Mesenchymal stem cell (in vitro differentiated cells and primary cell): Measurements from ENCODE around the gene MICAL2.

Source experiments
- DNase-seq: peaks from one replicate; pipeline ENCODE4 v3.0.0-alpha.2; 2013
- H2AFZ ChIP-seq: one replicate; pipeline ENCODE4 v1.6.1; 2013; ENCODE audit warnings: low read depth, mild to moderate bottlenecking, control low read depth, inconsistent platforms, low read length, moderate library complexity
- H2AK5ac ChIP-seq: 2 replicates; pipeline ENCODE4 v1.6.1; 2013; ENCODE audit warnings: low read length, moderate library complexity, mild to moderate bottlenecking, inconsistent platforms; ENCODE audit not compliant: severe bottlenecking
- H2BK120ac ChIP-seq: one replicate; pipeline ENCODE4 v1.6.1; 2013; ENCODE audit warnings: low read depth, mild to moderate bottlenecking, inconsistent platforms, low read length, moderate library complexity
- H2BK12ac ChIP-seq, 2 experiments: one replicate each; pipeline ENCODE4 v1.6.1; 2013; ENCODE audit warnings: inconsistent platforms in 2 of 2, low read length in 2 of 2, mild to moderate bottlenecking in 2 of 2, moderate library complexity in 2 of 2, control low read depth in 1 of 2
- H2BK15ac ChIP-seq: one replicate; pipeline ENCODE4 v1.6.1; 2013; ENCODE audit warnings: mild to moderate bottlenecking, low read depth, inconsistent platforms; ENCODE audit not compliant: poor library complexity, severe bottlenecking
- H2BK5ac ChIP-seq: 2 replicates; pipeline ENCODE4 v1.6.1; 2013; ENCODE audit warnings: low read depth, mild to moderate bottlenecking, low read length, control low read depth, inconsistent platforms; ENCODE audit not compliant: poor library complexity, severe bottlenecking
- H3K14ac ChIP-seq, 2 experiments: one replicate each; pipeline ENCODE4 v1.6.1; 2013; ENCODE audit warnings: inconsistent platforms in 2 of 2, low read length in 2 of 2, control low read depth in 1 of 2, mild to moderate bottlenecking in 1 of 2, moderate library complexity in 1 of 2
- H3K18ac ChIP-seq, 2 experiments: one replicate each; pipeline ENCODE4 v1.6.1; 2013; ENCODE audit warnings: inconsistent platforms in 2 of 2, low read length in 2 of 2, control low read depth in 1 of 2, low read depth in 1 of 2, mild to moderate bottlenecking in 1 of 2
- H3K23ac ChIP-seq, 2 experiments: one replicate each; pipeline ENCODE4 v1.6.1; 2013; ENCODE audit warnings: inconsistent platforms in 2 of 2, low read length in 2 of 2, mild to moderate bottlenecking in 2 of 2, moderate library complexity in 2 of 2, control low read depth in 1 of 2
- H3K27ac ChIP-seq: 2 replicates; pipeline ENCODE4 v1.5.1; 2013; ENCODE audit warnings: mild to moderate bottlenecking, moderate library complexity, low read length, control low read depth, inconsistent platforms; ENCODE audit not compliant: poor library complexity, severe bottlenecking
- H3K27me3 ChIP-seq, 2 experiments: 2 replicates each; pipeline versions ENCODE4 v1.6.1 to v1.7.0; 2013; ENCODE audit warnings: low read length in 2 of 2, mild to moderate bottlenecking in 2 of 2, moderate library complexity in 2 of 2, control low read depth in 1 of 2, inconsistent platforms in 1 of 2; ENCODE audit not compliant: control insufficient read depth in 1 of 2, insufficient read depth in 1 of 2
- H3K36me3 ChIP-seq, 2 experiments: 2 replicates each; pipeline versions ENCODE4 v1.6.1 to v1.7.0; 2013; ENCODE audit warnings: low read length in 2 of 2, control low read depth in 1 of 2, inconsistent platforms in 1 of 2, low read depth in 1 of 2, mild to moderate bottlenecking in 1 of 2; ENCODE audit not compliant: insufficient read depth in 2 of 2, control insufficient read depth in 1 of 2
- H3K4ac ChIP-seq, 2 experiments: one replicate each; pipeline ENCODE4 v1.6.1; 2013; ENCODE audit warnings: inconsistent platforms in 2 of 2, low read length in 2 of 2, mild to moderate bottlenecking in 2 of 2, moderate library complexity in 2 of 2, control low read depth in 1 of 2, low read depth in 1 of 2
- H3K4me1 ChIP-seq: 2 replicates; pipeline ENCODE4 v1.6.1; 2013; ENCODE audit warnings: low read depth, low read length, control low read depth; ENCODE audit not compliant: control insufficient read depth, insufficient read depth
- H3K4me2 ChIP-seq: 2 replicates; pipeline ENCODE4 v1.6.1; 2013; ENCODE audit warnings: low read length, mild to moderate bottlenecking, inconsistent platforms; ENCODE audit not compliant: poor library complexity, severe bottlenecking
- H3K4me3 ChIP-seq, 2 experiments: 2 replicates each; pipeline versions ENCODE4 v1.5.1 to v1.7.0; 2013; ENCODE audit warnings: low read length in 2 of 2, mild to moderate bottlenecking in 2 of 2, control low read depth in 1 of 2, low read depth in 1 of 2; ENCODE audit not compliant: insufficient read depth in 1 of 2
- H3K79me1 ChIP-seq: replicated peaks from 2 replicates; pipeline ENCODE4 v1.6.1; 2013; ENCODE audit warnings: mild to moderate bottlenecking, control low read depth, low read length, inconsistent platforms; ENCODE audit not compliant: poor library complexity, severe bottlenecking
- H3K9ac ChIP-seq: 2 replicates; pipeline ENCODE4 v1.7.0; 2013; ENCODE audit warnings: mild to moderate bottlenecking, low read length, moderate library complexity
- H3K9me3 ChIP-seq: 2 replicates; pipeline ENCODE4 v1.7.0; 2013; ENCODE audit warnings: mild to moderate bottlenecking, low read length; ENCODE audit not compliant: control insufficient read depth
- H4K8ac ChIP-seq: one replicate; pipeline ENCODE4 v1.6.1; 2013; ENCODE audit warnings: inconsistent platforms, mild to moderate bottlenecking, low read length, moderate library complexity
- H4K91ac ChIP-seq: one replicate; pipeline ENCODE4 v1.6.1; 2013; ENCODE audit warnings: mild to moderate bottlenecking, low read length, inconsistent platforms
- WGBS: methylation state at CpG from one replicate; pipeline ENCODE4 v1.1.7; 2013; ENCODE audit warnings: mixed read lengths; 5-methylcytosine and 5-hydroxymethylcytosine counted together

MICAL2 gene

GRCh38 chr11:12214751-12215150, 104.4 kb downstream of the MICAL2 start:
- no peak overlapping the region for H3K27ac ChIP-seq
- no peak overlapping the region for H3K14ac ChIP-seq

GRCh38 chr11:12215181-12215593, 104.8 kb downstream of the MICAL2 start:
- no peak overlapping the region for H4K8ac ChIP-seq
- H3K9me3 ChIP-seq = no peaks in the 10 kb centered on the region
- no peak overlapping the region for H3K4me3 ChIP-seq
- H2AFZ ChIP-seq = no peak overlapping the region
- no peak overlapping the region for H4K91ac ChIP-seq
- H2AK5ac ChIP-seq = no peak overlapping the region
- no peak for DNase-seq
- no peak overlapping the region for H3K9ac ChIP-seq
- no peak overlapping the region for H3K4ac ChIP-seq
- no peak overlapping the region for H2BK120ac ChIP-seq
- H3K23ac ChIP-seq = no peak overlapping the region
- H3K18ac ChIP-seq = peak overlapping the region in 1 of 2 experiments; percentile 18
- H3K27ac ChIP-seq = no peak overlapping the region
- H3K4me1 ChIP-seq = no peaks in the 10 kb centered on the region
- H2BK12ac ChIP-seq = peak overlapping the region in 1 of 2 experiments; percentile 29
- H3K79me1 ChIP-seq = peaks cover 15% of the 10 kb centered on the region
- no peak overlapping the region for H2BK15ac ChIP-seq
- H3K14ac ChIP-seq = no peak overlapping the region
- no peaks in the 10 kb centered on the region for H3K27me3 ChIP-seq
- H2BK5ac ChIP-seq = no peak overlapping the region
- H3K36me3 ChIP-seq = peaks cover 57 to 67% of the 10 kb centered on the region in 2 experiments
- 78% methylated on average over 9 of the region's 9 CpGs for WGBS
- H3K4me2 ChIP-seq = no peak overlapping the region

More at GRCh38 chr11:12214751-12215150, 104.4 kb downstream of the MICAL2 start:
- Histone ChIP-seq H2BK120ac (no peak overlapping the region), H2AFZ (no peak overlapping the region), H3K18ac (no peak overlapping the region), H3K9me3 (no peaks in the 10 kb centered on the region), H2BK5ac (no peak overlapping the region), H4K8ac (no peak overlapping the region), H3K4ac (no peak overlapping the region), H3K4me1 (no peaks in the 10 kb centered on the region), H3K4me2 (no peak overlapping the region), H3K4me3 (no peak overlapping the region), H3K27me3 (no peaks in the 10 kb centered on the region), H2BK15ac (no peak overlapping the region), H2AK5ac (no peak overlapping the region), H3K79me1 (peaks cover 15% of the 10 kb centered on the region), H4K91ac (no peak overlapping the region), H3K36me3 (peaks cover 61 to 66% of the 10 kb centered on the region in 2 experiments), H3K23ac (no peak overlapping the region), H3K9ac (no peak overlapping the region), H2BK12ac (no peak overlapping the region)
- peak; percentile 74 for DNase-seq

GRCh38 chr11:12216041-12216451, 105.7 kb downstream of the MICAL2 start:
- no peak overlapping the region for H2BK12ac ChIP-seq
- 91% methylated on average over 10 of the region's 10 CpGs for WGBS
- no peak overlapping the region for H3K18ac ChIP-seq
- peaks cover 50 to 70% of the 10 kb centered on the region in 2 experiments for H3K36me3 ChIP-seq
- no peaks in the 10 kb centered on the region for H3K9me3 ChIP-seq
- H3K27me3 ChIP-seq = no peaks in the 10 kb centered on the region
- no peak overlapping the region for H3K4ac ChIP-seq
- no peak overlapping the region for H2BK15ac ChIP-seq
- H3K27ac ChIP-seq = no peak overlapping the region
- H3K14ac ChIP-seq = no peak overlapping the region
- H4K8ac ChIP-seq = no peak overlapping the region
- H2AK5ac ChIP-seq = no peak overlapping the region
- no peaks in the 10 kb centered on the region for H3K4me1 ChIP-seq
- no peak overlapping the region for H3K9ac ChIP-seq
- H2BK5ac ChIP-seq = no peak overlapping the region
- no peak for DNase-seq
- H2BK120ac ChIP-seq = no peak overlapping the region
- H3K4me2 ChIP-seq = no peak overlapping the region
- peaks cover 13% of the 10 kb centered on the region for H3K79me1 ChIP-seq
- H4K91ac ChIP-seq = no peak overlapping the region
- H3K4me3 ChIP-seq = no peak overlapping the region
- H3K23ac ChIP-seq = no peak overlapping the region
- no peak overlapping the region for H2AFZ ChIP-seq

- H3K4ac ChIP-seq = no peak overlapping the region
- H3K14ac ChIP-seq = no peak overlapping the region
- H3K4me3 ChIP-seq = no peak overlapping the region
- H3K79me1 ChIP-seq = peaks cover 13% of the 10 kb centered on the region
- peak; percentile 35 for DNase-seq
- H3K18ac ChIP-seq = no peak overlapping the region
- H4K8ac ChIP-seq = no peak overlapping the region
- no peak overlapping the region for H4K91ac ChIP-seq
- no peak overlapping the region for H3K27ac ChIP-seq
- H2BK15ac ChIP-seq = no peak overlapping the region
- no peak overlapping the region for H3K9ac ChIP-seq
- 77% methylated on average over 9 of the region's 10 CpGs for WGBS
- no peak overlapping the region for H2AK5ac ChIP-seq
- no peak overlapping the region for H2BK12ac ChIP-seq
- peaks cover 6% of the 10 kb centered on the region for H3K4me1 ChIP-seq
- no peak overlapping the region for H2AFZ ChIP-seq
- H2BK120ac ChIP-seq = no peak overlapping the region
- no peaks in the 10 kb centered on the region for H3K9me3 ChIP-seq
- no peak overlapping the region for H2BK5ac ChIP-seq
- peaks cover 52 to 70% of the 10 kb centered on the region in 2 experiments for H3K36me3 ChIP-seq
- no peak overlapping the region for H3K4me2 ChIP-seq
- no peaks in the 10 kb centered on the region for H3K27me3 ChIP-seq
- no peak overlapping the region for H3K23ac ChIP-seq
Observed at GRCh38 chr11:12216671-12217374, 106.4 kb downstream of the MICAL2 start.
